ENCODE measurements around the gene PDE3B.

Gene PDE3B

GRCh38 chr11:14641801-14642200 is 1.8 kb upstream of the PDE3B start:
- Histone ChIP-seq H3K4me1 (ENCODE audit: control insufficient read depth, insufficient read depth, low read length, poor library complexity, severe bottlenecking) (peaks cover 8% of the 10 kb centered on the region), H3K9me3 (ENCODE audit: control insufficient read depth, low read length) (no peaks in the 10 kb centered on the region), H3K4me3 (ENCODE audit: extremely low read depth, insufficient read depth, low read length, poor library complexity, severe bottlenecking) (no peak overlapping the region), H3K36me3 (ENCODE audit: control insufficient read depth, insufficient read depth, low read length) (no peaks in the 10 kb centered on the region), H3K27ac (ENCODE audit: low read depth, low read length, severe bottlenecking) (no peak overlapping the region)
- 100% methylated on average over 2 of the region's 4 CpGs; no CpG with 5 or more reads in 1 of the 2 experiments for WGBS, 2 experiments (ENCODE audit: insufficient coverage in 2 of 2)

GRCh38 chr11:14642453-14642852 is 1.2 kb upstream of the PDE3B start:
- WGBS, 2 experiments (ENCODE audit: insufficient coverage in 2 of 2): 98 to 100% methylated on average over 2 to 4 of the region's 5 CpGs
- no peak overlapping the region for H3K4me3 ChIP-seq (ENCODE audit: extremely low read depth, insufficient read depth, low read length, poor library complexity, severe bottlenecking)
- H3K27ac ChIP-seq (ENCODE audit: low read depth, low read length, severe bottlenecking): no peak overlapping the region
- H3K36me3 ChIP-seq (ENCODE audit: control insufficient read depth, insufficient read depth, low read length): no peaks in the 10 kb centered on the region
- H3K4me1 ChIP-seq (ENCODE audit: control insufficient read depth, insufficient read depth, low read length, poor library complexity, severe bottlenecking): peaks cover 8% of the 10 kb centered on the region
- no peaks in the 10 kb centered on the region for H3K9me3 ChIP-seq (ENCODE audit: control insufficient read depth, low read length)

GRCh38 chr11:14642873-14643696 is 519 bp upstream of the PDE3B start:
- H3K4me3 ChIP-seq (ENCODE audit: extremely low read depth, insufficient read depth, low read length, poor library complexity, severe bottlenecking): peak overlapping the region; percentile 69
- no peak overlapping the region for H3K27ac ChIP-seq (ENCODE audit: low read depth, low read length, severe bottlenecking)
- H3K9me3 ChIP-seq (ENCODE audit: control insufficient read depth, low read length): no peaks in the 10 kb centered on the region
- peaks cover 8% of the 10 kb centered on the region for H3K4me1 ChIP-seq (ENCODE audit: control insufficient read depth, insufficient read depth, low read length, poor library complexity, severe bottlenecking)
- no peaks in the 10 kb centered on the region for H3K36me3 ChIP-seq (ENCODE audit: control insufficient read depth, insufficient read depth, low read length)
- 29 to 46% methylated on average over 33 to 50 of the region's 52 CpGs for WGBS, 2 experiments (ENCODE audit: insufficient coverage in 2 of 2)

GRCh38 chr11:14644226-14645014 is 816 bp downstream of the PDE3B start:
- H3K4me1 ChIP-seq (ENCODE audit: control insufficient read depth, insufficient read depth, low read length, poor library complexity, severe bottlenecking): peaks cover 8% of the 10 kb centered on the region
- H3K9me3 ChIP-seq (ENCODE audit: control insufficient read depth, low read length): no peaks in the 10 kb centered on the region
- H3K36me3 ChIP-seq (ENCODE audit: control insufficient read depth, insufficient read depth, low read length): no peaks in the 10 kb centered on the region
- H3K4me3 ChIP-seq (ENCODE audit: extremely low read depth, insufficient read depth, low read length, poor library complexity, severe bottlenecking): peak overlapping the region; percentile 69
- H3K27ac ChIP-seq (ENCODE audit: low read depth, low read length, severe bottlenecking): peak overlapping the region; percentile 71
- whole genome bisulfite sequencing, 2 experiments (ENCODE audit: insufficient coverage in 2 of 2): 0 to 1% methylated on average over 58 to 65 of the region's 65 CpGs

GRCh38 chr11:14645015-14645912 is 1.7 kb downstream of the PDE3B start:
- H3K27ac ChIP-seq (ENCODE audit: low read depth, low read length, severe bottlenecking): no peak overlapping the region
- 1% methylated on average over 9 to 12 of the region's 17 CpGs for WGBS, 2 experiments (ENCODE audit: insufficient coverage in 2 of 2)
- no peaks in the 10 kb centered on the region for H3K9me3 ChIP-seq (ENCODE audit: control insufficient read depth, low read length)
- no peaks in the 10 kb centered on the region for H3K36me3 ChIP-seq (ENCODE audit: control insufficient read depth, insufficient read depth, low read length)
- H3K4me3 ChIP-seq (ENCODE audit: extremely low read depth, insufficient read depth, low read length, poor library complexity, severe bottlenecking): peak overlapping the region; percentile 69
- H3K4me1 ChIP-seq (ENCODE audit: control insufficient read depth, insufficient read depth, low read length, poor library complexity, severe bottlenecking): peaks cover 8% of the 10 kb centered on the region

DNA sequence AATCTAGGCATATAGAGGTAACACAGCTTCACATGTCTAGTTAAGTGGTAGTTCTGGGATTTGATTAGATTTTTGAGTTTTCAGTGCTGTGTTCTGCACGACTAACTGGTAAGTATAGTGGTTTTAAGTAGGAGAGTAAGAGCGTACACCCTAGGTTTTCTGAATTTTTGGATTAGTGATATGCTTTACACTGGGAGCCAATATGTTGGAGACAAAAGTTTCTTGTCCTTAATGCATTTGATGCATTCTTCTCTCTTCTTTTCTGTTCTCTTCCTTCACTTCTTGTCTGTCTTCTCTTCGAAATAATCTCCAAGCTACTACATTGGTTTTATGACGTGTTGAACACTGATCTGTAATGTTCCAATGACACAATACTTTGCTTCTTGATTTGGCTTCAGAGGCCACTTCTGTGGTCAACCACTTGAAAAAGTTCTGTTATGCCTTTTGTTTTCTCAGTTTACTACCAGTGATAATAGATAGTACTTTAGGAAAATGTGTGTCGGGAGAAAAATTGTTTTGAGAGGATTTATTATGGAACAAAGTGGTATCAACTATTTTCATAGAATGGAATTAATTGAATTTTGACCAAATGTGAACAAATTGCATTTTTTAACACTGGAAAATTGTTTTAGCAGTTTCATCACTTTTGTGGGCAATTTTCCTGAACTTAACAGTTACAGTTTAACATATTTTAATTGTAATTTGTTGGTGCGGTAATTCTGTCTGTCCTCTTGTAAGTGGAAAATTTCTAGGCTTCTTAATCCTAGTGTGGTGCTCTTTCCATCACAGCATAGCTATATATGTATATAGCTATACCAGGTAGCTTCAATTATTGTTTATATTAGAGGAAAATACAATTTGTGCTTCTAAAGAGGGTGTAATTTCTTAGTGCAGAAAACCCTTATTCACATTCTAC is 2.6 kb downstream of the PDE3B start:
- 64% methylated on average over 4 to 5 of the region's 6 CpGs for WGBS, 2 experiments (ENCODE audit: insufficient coverage in 2 of 2)
- Histone ChIP-seq H3K36me3 (ENCODE audit: control insufficient read depth, insufficient read depth, low read length) (peaks cover 3% of the 10 kb centered on the region), H3K4me1 (ENCODE audit: control insufficient read depth, insufficient read depth, low read length, poor library complexity, severe bottlenecking) (peaks cover 8% of the 10 kb centered on the region), H3K4me3 (ENCODE audit: extremely low read depth, insufficient read depth, low read length, poor library complexity, severe bottlenecking) (peak overlapping the region; percentile 6), H3K27ac (ENCODE audit: low read depth, low read length, severe bottlenecking) (no peak overlapping the region), H3K9me3 (ENCODE audit: control insufficient read depth, low read length) (no peaks in the 10 kb centered on the region)

GRCh38 chr11:14650064-14650463 is 6.5 kb downstream of the PDE3B start:
- no peaks in the 10 kb centered on the region for H3K9me3 ChIP-seq (ENCODE audit: control insufficient read depth, low read length)
- WGBS, 2 experiments (ENCODE audit: insufficient coverage in 2 of 2): 74 to 86% methylated on average over 2 to 3 of the region's 3 CpGs
- no peak overlapping the region for H3K4me3 ChIP-seq (ENCODE audit: extremely low read depth, insufficient read depth, low read length, poor library complexity, severe bottlenecking)
- H3K4me1 ChIP-seq (ENCODE audit: control insufficient read depth, insufficient read depth, low read length, poor library complexity, severe bottlenecking): peaks cover 8% of the 10 kb centered on the region
- H3K36me3 ChIP-seq (ENCODE audit: control insufficient read depth, insufficient read depth, low read length): peaks cover 3% of the 10 kb centered on the region
- no peak overlapping the region for H3K27ac ChIP-seq (ENCODE audit: low read depth, low read length, severe bottlenecking)

GRCh38 chr11:14653090-14653489 is 9.5 kb downstream of the PDE3B start:
- Histone ChIP-seq H3K4me3 (ENCODE audit: extremely low read depth, insufficient read depth, low read length, poor library complexity, severe bottlenecking) (no peak overlapping the region), H3K9me3 (ENCODE audit: control insufficient read depth, low read length) (no peaks in the 10 kb centered on the region), H3K4me1 (ENCODE audit: control insufficient read depth, insufficient read depth, low read length, poor library complexity, severe bottlenecking) (no peaks in the 10 kb centered on the region), H3K36me3 (ENCODE audit: control insufficient read depth, insufficient read depth, low read length) (peaks cover 3% of the 10 kb centered on the region), H3K27ac (ENCODE audit: low read depth, low read length, severe bottlenecking) (no peak overlapping the region)
- 94 to 100% methylated on average over 1 to 2 of the region's 3 CpGs for WGBS, 2 experiments (ENCODE audit: insufficient coverage in 2 of 2)

DNA sequence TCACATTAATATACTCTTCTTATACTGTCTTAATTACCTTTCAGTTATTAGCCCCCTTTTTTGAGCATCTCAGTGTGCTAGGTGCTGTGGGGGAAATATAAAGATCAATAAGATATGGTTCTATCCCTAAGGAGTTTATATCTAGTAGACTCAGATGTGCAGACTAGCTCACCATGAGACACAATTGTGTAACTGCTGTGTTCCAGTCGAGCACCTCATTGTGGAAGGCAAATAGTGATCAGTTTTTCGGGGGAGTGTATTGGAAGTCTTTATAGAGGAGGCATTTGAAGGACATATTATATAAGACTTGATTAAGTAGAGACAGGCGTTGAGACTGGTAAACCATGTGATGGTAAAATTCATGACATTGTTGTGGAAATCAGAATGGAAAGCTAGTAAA is 11.8 kb downstream of the PDE3B start:
- WGBS, 2 experiments (ENCODE audit: insufficient coverage in 2 of 2): 88 to 100% methylated on average over 2 of the region's 3 CpGs
- peaks cover 3% of the 10 kb centered on the region for H3K36me3 ChIP-seq (ENCODE audit: control insufficient read depth, insufficient read depth, low read length)
- no peaks in the 10 kb centered on the region for H3K9me3 ChIP-seq (ENCODE audit: control insufficient read depth, low read length)
- H3K27ac ChIP-seq (ENCODE audit: low read depth, low read length, severe bottlenecking): no peak overlapping the region
- no peak overlapping the region for H3K4me3 ChIP-seq (ENCODE audit: extremely low read depth, insufficient read depth, low read length, poor library complexity, severe bottlenecking)
- H3K4me1 ChIP-seq (ENCODE audit: control insufficient read depth, insufficient read depth, low read length, poor library complexity, severe bottlenecking): no peaks in the 10 kb centered on the region
